ENCODE measurements around the gene ZNF652. TPM values are rescaled to one million over a fixed set of nuclear protein-coding genes. Genes with fewer than 3 reads are reported as not detected.

The ZNF652 gene
- polyA plus RNA-seq, 1 of the 3 experiments (the other 2 are of a cell fraction): 5.1 TPM

- Histone ChIP-seq H3K79me2 (ENCODE audit: insufficient read depth) (no peaks in the 10 kb centered on the region), H2AFZ (ENCODE audit: low read depth) (peak overlapping the region; percentile 26; the same call in 1 of the 2 replicates), H3K4me1 (ENCODE audit: control insufficient read depth in 1 of 2, insufficient read depth in 2 of 2, low read depth in 1 of 2, low read length in 1 of 2) (no peaks in the 10 kb centered on the region; a peak in 1 of 4 replicates), H3K36me3 (replicated peaks in 1 of 2; ENCODE audit: control insufficient read depth in 1 of 2, insufficient read depth in 2 of 2, low read length in 1 of 2) (no peaks in the 10 kb centered on the region), H3K9me2 (no peaks in the 10 kb centered on the region), H3K4me3 (ENCODE audit: low read depth in 2 of 2, low read length in 1 of 2) (no peak overlapping the region), H3K9ac (no peak overlapping the region), H3K9me3 (no peaks in the 10 kb centered on the region), H3K4me2 (no peak overlapping the region), H4K20me1 (ENCODE audit: insufficient read depth) (no peaks in the 10 kb centered on the region), H3K27ac (ENCODE audit: low read depth in 2 of 2, low read length in 1 of 2) (no peak overlapping the region), H3K27me3 (ENCODE audit: insufficient read depth) (no peaks in the 10 kb centered on the region), H3F3A (replicated peaks; ENCODE audit: insufficient read depth) (no peaks in the 10 kb centered on the region)
- WGBS (ENCODE audit: low lambda C conversion rate): 91% methylated on average over 5 of the region's 9 CpGs
- CTCF ChIA-PET: interaction anchor here (1.0 to 5.5 kb wide), 10 partner anchors 9 to 167 kb away, joined by 3 to 47 read pairs (median 3); no protein-coding TSS in a partner anchor
- TF ChIP-seq EP300 (IDR thresholded peaks at IDR 0.05; ENCODE audit: borderline replicate concordance in 1 of 2, low read depth in 1 of 2, low read length in 1 of 2) (no peak), TCF12 (IDR thresholded peaks at IDR 0.05) (no peak), REST (IDR thresholded peaks at IDR 0.05; ENCODE audit: low read depth, low read length) (no peak), NFIC (IDR thresholded peaks at IDR 0.05; ENCODE audit: borderline replicate concordance) (no peak), GABPA (IDR thresholded peaks at IDR 0.05; ENCODE audit: low read depth) (no peak), CTCF (IDR thresholded peaks at IDR 0.05) (no peak), FOXM1 (IDR thresholded peaks at IDR 0.05; ENCODE audit: low read depth) (no peak), MXI1 (IDR thresholded peaks at IDR 0.05; ENCODE audit: low read depth, low read length) (no peak), SIN3A (IDR thresholded peaks at IDR 0.05; ENCODE audit: borderline replicate concordance, low read depth, low read length) (no peak), RAD21 (IDR thresholded peaks at IDR 0.05; ENCODE audit: low read length) (no peak), RCOR1 (IDR thresholded peaks at IDR 0.05; ENCODE audit: low read length) (no peak)
- POLR2A ChIA-PET: no interaction called here
- no peak for DNase-seq
These were observed 28.7 kb upstream of the ZNF652 start for GRCh38 chr17:49390548-49391324.
